Measurements from ENCODE around the gene MICAL2.

Gene MICAL2

DNA sequence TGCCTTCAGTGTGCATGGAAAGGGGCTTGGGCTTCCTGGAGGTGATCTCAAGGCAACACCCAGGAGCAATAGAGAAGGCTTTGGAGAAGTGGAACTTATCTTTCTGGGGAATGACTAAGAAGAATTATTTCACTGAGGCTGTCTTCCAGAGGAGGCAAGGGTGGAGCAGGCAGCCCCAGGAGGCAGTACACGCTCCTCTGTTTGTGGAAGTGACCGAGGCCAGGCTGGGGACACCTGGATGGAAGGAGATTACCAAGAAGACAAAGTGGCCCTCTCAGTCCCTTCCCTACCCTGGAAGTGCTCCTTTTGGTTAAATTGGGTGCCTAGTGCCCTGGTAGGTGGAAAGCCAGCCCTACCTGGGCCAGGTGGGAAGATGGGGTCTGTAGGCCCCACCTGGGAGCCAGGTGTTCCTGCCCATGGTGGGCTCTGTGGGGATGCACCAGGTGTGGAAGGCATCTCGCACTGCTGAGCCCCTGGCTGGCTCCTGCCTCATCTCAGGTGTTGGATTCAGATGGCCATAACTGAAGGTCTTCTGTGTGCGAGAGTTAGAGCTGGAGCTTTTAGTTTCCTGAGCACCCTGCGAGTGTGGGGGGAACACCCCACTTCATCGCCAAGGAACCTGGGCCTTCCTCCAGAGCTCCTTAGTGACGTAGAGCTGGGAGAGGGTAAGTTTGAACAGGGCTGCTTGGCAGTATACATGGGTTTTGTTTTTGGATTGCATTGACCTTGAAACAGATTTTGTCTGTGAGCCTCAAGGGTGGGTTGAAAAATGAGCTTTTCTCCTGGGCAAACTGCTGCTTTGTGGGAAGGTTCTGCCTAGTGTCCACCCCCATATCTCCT lies 46.1 kb downstream of the MICAL2 start:
- DNase-seq (ENCODE audit: low read depth, low spot score): no peak

DNA sequence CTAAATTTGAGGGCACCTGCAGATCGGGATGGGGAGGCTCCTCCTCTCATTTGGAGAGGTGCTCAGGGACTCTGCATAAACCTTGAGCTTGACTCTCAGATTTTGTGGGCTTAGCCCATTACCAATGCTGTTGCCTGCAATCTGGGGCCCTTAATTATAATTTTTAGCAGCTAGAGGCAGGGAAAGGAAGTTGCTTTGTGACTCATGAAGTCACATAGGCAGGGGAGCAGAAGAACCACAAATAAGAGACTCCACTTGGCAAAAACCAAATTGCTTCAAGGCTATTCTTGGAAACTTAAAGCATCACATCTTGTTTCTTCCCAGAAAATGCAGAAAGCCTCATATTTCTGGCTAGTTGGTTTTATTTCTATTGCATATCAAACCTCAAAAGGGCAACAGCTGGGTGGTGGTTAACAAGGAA lies 46.9 kb downstream of the MICAL2 start:
- no peak for DNase-seq (ENCODE audit: low read depth, low spot score)

GRCh38 chr11:12158909-12159308 lies 48.5 kb downstream of the MICAL2 start:
- DNase-seq (ENCODE audit: low read depth, low spot score): peak; percentile 43

GRCh38 chr11:12159351-12160099 lies 49.1 kb downstream of the MICAL2 start:
- DNase-seq (ENCODE audit: low read depth, low spot score): no peak

- no peak for DNase-seq (ENCODE audit: low read depth, low spot score)
These were observed 49.8 kb downstream of the MICAL2 start for GRCh38 chr11:12160231-12160630.

- DNase-seq (ENCODE audit: low read depth, low spot score): no peak
These were observed 50.3 kb downstream of the MICAL2 start for GRCh38 chr11:12160680-12161079.

DNA sequence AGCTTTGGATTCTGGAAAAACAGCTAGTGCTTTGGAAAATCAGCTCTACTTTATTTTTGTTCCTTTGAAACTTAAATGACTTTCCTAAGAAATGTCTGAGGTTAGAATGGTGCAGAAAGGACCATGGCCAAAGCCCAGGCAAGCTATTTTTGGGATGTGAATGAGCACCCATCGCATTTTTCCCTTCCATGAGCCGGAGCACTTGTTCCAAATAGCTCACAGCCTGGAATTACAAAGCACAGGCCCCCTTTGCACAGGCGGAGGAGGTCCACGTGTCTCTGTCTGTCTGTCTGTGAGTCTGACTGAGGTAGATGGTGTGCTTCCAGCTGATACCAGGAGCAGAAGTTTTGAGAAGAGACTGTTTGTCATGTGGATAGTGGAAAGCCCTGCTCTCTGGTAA lies 50.7 kb downstream of the MICAL2 start:
- DNase-seq (ENCODE audit: low read depth, low spot score): no peak

- DNase-seq (ENCODE audit: low read depth, low spot score): no peak
These were observed 51.4 kb downstream of the MICAL2 start for GRCh38 chr11:12161603-12162350.

DNA sequence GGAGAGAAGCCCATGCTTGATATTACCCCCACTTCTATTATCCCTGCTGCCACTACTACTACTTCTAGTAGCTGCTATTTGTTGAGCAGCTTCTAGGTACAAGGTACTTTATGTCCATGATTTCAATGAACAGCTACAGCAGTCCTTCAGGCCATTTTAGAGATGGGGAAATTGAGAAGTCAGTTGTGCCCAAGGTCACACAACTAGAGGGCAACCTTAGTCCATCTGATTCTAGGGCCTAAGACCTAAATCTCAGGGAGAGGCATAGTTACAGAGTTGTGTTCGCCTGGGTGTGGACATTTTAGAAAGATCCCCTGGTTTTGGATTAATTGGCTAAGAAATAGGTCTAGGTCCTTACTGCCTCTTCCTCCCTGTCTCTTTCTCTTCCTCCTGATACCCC lies 52.3 kb downstream of the MICAL2 start:
- DNase-seq (ENCODE audit: low read depth, low spot score): no peak

- DNase-seq (ENCODE audit: low read depth, low spot score): peak; percentile 90
These were observed 53.0 kb downstream of the MICAL2 start for GRCh38 chr11:12163181-12163941.

- peak; percentile 48 for DNase-seq (ENCODE audit: low read depth, low spot score)
These were observed 53.9 kb downstream of the MICAL2 start for GRCh38 chr11:12164061-12165014.

- no peak for DNase-seq (ENCODE audit: low read depth, low spot score)
These were observed 55.0 kb downstream of the MICAL2 start for GRCh38 chr11:12165237-12165875.

GRCh38 chr11:12166299-12167060 lies 56.1 kb downstream of the MICAL2 start:
- no peak for DNase-seq (ENCODE audit: low read depth, low spot score)

- DNase-seq (ENCODE audit: low read depth, low spot score): peak; percentile 58
These were observed 56.9 kb downstream of the MICAL2 start for GRCh38 chr11:12167061-12168000.

GRCh38 chr11:12168114-12168513 lies 57.7 kb downstream of the MICAL2 start:
- DNase-seq (ENCODE audit: low read depth, low spot score): no peak

- no peak for DNase-seq (ENCODE audit: low read depth, low spot score)
These were observed 59.4 kb downstream of the MICAL2 start for GRCh38 chr11:12169822-12170221.

DNA sequence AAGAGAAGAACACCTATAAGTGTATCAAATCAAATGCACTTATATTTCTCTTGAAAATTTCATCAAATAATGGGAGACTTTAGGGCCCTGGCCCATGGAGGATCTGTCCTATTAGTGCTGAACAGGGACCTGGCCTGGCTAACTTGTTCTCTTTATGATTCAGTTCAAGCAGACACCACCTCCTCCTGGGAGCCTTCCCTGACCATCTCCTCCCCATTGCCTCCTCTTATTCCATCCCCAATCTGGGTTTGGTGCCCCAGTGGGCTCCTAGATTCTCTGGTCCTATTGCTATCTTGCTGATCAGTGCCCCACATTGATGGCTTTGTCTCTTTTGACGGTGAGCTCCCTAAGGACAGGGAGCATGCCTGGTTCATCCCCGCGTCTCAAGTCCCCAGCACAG lies 60.1 kb downstream of the MICAL2 start:
- DNase-seq (ENCODE audit: low read depth, low spot score): no peak

DNA sequence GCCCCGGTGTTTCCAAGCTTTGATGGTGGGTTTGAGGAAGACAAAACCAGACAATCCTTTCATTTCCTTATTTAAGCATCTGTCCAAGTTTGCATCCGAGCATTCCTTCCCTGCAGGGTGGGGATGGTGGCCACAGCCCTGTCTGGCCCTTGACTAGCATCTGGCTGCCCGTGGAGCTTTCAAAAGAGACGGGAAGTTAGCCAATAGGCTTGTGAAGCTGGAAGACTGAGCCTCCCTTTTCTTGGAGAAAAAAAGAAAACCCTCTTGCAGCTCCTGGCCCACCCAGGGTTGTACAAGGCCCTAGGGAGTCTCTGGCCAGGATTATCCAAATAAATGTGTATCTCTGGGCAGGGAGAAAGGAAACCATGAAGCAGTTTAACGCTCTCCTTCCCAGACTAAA lies 60.6 kb downstream of the MICAL2 start:
- DNase-seq (ENCODE audit: low read depth, low spot score): no peak

Measured in ELF-1 (cell line).